DOHH2 (cell line): ENCODE results near the gene UNC13B.
"Not testable (repeated sequence)": the region's sequence is repeated elsewhere in the genome, so short reads cannot be mapped to it uniquely, and the experiment has no call there.

Source experiments
- H3F3A ChIP-seq: fragments of 200-600 bp; sonication (generic), shearing (Covaris generic); 2 replicates; pipeline ENCODE4 v1.6.0; 2016; ENCODE audit warnings: antibody characterized with exemption, mild to moderate bottlenecking; ENCODE audit not compliant: control insufficient read depth, insufficient read depth
- H3K27ac ChIP-seq: fragments of 200-600 bp; sonication (generic); 2 replicates; pipeline ENCODE4 v1.5.1; 2014; ENCODE audit warnings: low read depth, mild to moderate bottlenecking, low read length, moderate library complexity
- H3K27me3 ChIP-seq: fragments of 200-600 bp; sonication (generic); 2 replicates; pipeline ENCODE4 v1.6.1; 2014; ENCODE audit warnings: mild to moderate bottlenecking, low read length, mixed read lengths; ENCODE audit not compliant: control insufficient read depth
- H3K36me3 ChIP-seq: fragments of 200-600 bp; sonication (generic); 2 replicates; pipeline ENCODE4 v1.6.1; 2014; ENCODE audit warnings: mild to moderate bottlenecking, low read length, moderate library complexity, mixed read lengths; ENCODE audit not compliant: control insufficient read depth
- H3K4me1 ChIP-seq: fragments of 200-600 bp; sonication (generic); 2 replicates; pipeline ENCODE4 v1.6.1; 2014; ENCODE audit warnings: mild to moderate bottlenecking, low read length, mixed read lengths; ENCODE audit not compliant: control insufficient read depth
- H3K4me2 ChIP-seq: fragments of 200-600 bp; sonication (generic); 2 replicates; pipeline ENCODE4 v1.6.0; 2014; ENCODE audit warnings: mild to moderate bottlenecking, low read length, moderate library complexity
- H3K4me3 ChIP-seq: fragments of 200-600 bp; sonication (generic); 2 replicates; pipeline ENCODE4 v1.5.1; 2014; ENCODE audit warnings: mild to moderate bottlenecking, low read length, mixed read lengths
- H3K79me2 ChIP-seq: fragments of 200-600 bp; sonication (generic); 2 replicates; pipeline ENCODE4 v1.6.1; 2014; ENCODE audit warnings: mild to moderate bottlenecking, low read length, mixed read lengths; ENCODE audit not compliant: control insufficient read depth
- H3K9me2 ChIP-seq: fragments of 200-600 bp; sonication (generic); replicated peaks from 2 replicates; pipeline ENCODE4 v1.6.1; 2014; ENCODE audit warnings: mild to moderate bottlenecking, low read length, mixed read lengths; ENCODE audit not compliant: control insufficient read depth
- H3K9me3 ChIP-seq: fragments of 200-600 bp; sonication (generic); 2 replicates; pipeline ENCODE4 v1.6.1; 2014; ENCODE audit warnings: antibody characterized with exemption, low read length, mixed read lengths; ENCODE audit not compliant: control insufficient read depth, insufficient read depth
- H4K20me1 ChIP-seq: fragments of 200-600 bp; sonication (generic); 2 replicates; pipeline ENCODE4 v1.6.0; 2014; ENCODE audit warnings: low read depth, mild to moderate bottlenecking, antibody characterized with exemption, low read length, moderate library complexity; ENCODE audit not compliant: control insufficient read depth, insufficient read depth
- EZH2phosphoT487 ChIP-seq: fragments of 200-600 bp; sonication (generic); IDR thresholded peaks from 2 replicates; pipeline ENCODE4 v1.6.1; 2017; ENCODE audit warnings: borderline replicate concordance, mild to moderate bottlenecking, antibody characterized with exemption, low read length, moderate library complexity, mixed read lengths
- TF ChIP-seq, protein P1 (sequence below): fragments of 200-600 bp; sonication (generic); IDR thresholded peaks from one replicate; pipeline ENCODE4 v1.5.1; 2014; ENCODE audit warnings: antibody characterized with exemption, mild to moderate bottlenecking, low read depth, low read length; ENCODE audit not compliant: poor library complexity, severe bottlenecking

The UNC13B gene

DNA sequence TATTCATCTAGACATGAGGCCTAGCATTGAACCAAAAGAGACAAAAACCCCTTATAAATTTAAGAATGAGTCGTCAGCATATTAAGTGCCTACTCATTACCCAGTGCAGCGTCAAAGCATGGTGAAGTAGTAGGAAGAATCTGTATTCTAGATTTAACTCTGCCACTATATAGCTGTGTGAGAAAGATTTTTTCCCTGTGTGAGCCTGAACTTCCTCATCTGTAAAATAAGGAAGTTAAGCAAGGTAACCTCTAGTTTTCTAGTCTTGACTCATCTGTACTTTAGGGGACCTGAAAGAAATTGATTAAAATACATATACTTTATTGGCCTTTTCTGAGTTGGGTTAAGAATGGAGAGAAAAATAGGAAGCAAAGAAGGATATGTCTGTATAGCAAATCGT, 246.0 kb downstream of the UNC13B start:
- 0 out of 2 replicates have a peak, but pooled peaks cover 3% of the 10 kb centered on the region for H3K27me3 ChIP-seq
- no peaks in the 10 kb centered on the region for H3F3A ChIP-seq
- H4K20me1 ChIP-seq, result no peaks in the 10 kb centered on the region
- H3K27ac ChIP-seq, result no peak overlapping the region
- TF ChIP-seq, protein P1, sequence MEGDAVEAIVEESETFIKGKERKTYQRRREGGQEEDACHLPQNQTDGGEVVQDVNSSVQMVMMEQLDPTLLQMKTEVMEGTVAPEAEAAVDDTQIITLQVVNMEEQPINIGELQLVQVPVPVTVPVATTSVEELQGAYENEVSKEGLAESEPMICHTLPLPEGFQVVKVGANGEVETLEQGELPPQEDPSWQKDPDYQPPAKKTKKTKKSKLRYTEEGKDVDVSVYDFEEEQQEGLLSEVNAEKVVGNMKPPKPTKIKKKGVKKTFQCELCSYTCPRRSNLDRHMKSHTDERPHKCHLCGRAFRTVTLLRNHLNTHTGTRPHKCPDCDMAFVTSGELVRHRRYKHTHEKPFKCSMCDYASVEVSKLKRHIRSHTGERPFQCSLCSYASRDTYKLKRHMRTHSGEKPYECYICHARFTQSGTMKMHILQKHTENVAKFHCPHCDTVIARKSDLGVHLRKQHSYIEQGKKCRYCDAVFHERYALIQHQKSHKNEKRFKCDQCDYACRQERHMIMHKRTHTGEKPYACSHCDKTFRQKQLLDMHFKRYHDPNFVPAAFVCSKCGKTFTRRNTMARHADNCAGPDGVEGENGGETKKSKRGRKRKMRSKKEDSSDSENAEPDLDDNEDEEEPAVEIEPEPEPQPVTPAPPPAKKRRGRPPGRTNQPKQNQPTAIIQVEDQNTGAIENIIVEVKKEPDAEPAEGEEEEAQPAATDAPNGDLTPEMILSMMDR, result no peak
- no peak for TF ChIP-seq EZH2phosphoT487
- H3K4me2 ChIP-seq, result no peak overlapping the region
- no peaks in the 10 kb centered on the region for H3K79me2 ChIP-seq
- no peaks in the 10 kb centered on the region for H3K4me1 ChIP-seq
- no peaks in the 10 kb centered on the region for H3K36me3 ChIP-seq
- no peak overlapping the region for H3K4me3 ChIP-seq
- H3K9me3 ChIP-seq, result no peaks in the 10 kb centered on the region
- H3K9me2 ChIP-seq, result no peaks in the 10 kb centered on the region

DNA sequence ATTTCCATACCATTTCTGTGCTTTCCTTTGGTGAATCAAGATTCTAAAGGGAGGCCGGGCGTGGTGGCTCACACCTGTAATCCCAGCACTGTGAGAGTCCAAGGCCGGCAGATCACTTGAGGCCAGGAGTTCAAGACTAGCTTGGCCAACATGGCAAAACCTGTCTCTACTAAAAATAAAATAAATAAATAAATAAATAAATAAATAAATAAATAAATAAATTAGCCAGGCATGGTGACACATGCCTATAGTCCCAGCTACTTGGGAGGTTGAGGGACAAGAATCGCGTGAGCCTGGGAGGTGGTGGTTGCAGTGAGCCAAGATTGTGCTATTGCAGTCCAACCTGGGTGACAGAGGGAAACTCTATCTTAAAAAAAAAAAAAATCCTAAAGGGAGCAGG, 247.6 kb downstream of the UNC13B start:
- H3K4me1 ChIP-seq, H3K27me3 ChIP-seq, H3K9me3 ChIP-seq, H3K27ac ChIP-seq, H3K36me3 ChIP-seq, H3K4me3 ChIP-seq, H3K4me2 ChIP-seq, H4K20me1 ChIP-seq, H3K9me2 ChIP-seq, H3K79me2 ChIP-seq, H3F3A ChIP-seq: not testable (repeated sequence)

DNA sequence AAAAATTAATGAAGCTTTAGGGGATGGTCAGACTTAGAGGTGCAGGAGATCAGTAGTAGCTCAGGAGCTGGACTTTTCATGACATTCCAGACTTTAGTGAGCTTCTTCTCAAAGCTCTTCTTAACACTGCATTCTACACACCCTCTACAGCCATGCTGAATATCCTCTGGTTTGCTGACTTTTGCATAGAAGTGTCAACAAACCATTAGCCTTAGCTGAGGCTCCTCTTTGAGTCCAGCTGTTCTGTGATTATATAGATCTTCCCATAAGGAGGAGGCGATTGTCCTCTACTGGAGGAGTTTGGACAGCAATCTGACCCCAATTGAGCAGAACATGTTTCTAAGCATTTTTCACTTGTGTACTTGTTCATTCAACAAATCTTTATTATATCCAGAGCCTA, 253.1 kb downstream of the UNC13B start:
- no peaks in the 10 kb centered on the region for H3K79me2 ChIP-seq
- no peaks in the 10 kb centered on the region for H3K9me2 ChIP-seq
- H3F3A ChIP-seq, result no peaks in the 10 kb centered on the region
- no peaks in the 10 kb centered on the region for H3K9me3 ChIP-seq
- H4K20me1 ChIP-seq, result no peaks in the 10 kb centered on the region
- no peak overlapping the region for H3K27ac ChIP-seq
- H3K27me3 ChIP-seq, result 0 out of 2 replicates have a peak, but pooled peaks cover 3% of the 10 kb centered on the region
- no peaks in the 10 kb centered on the region for H3K4me1 ChIP-seq
- TF ChIP-seq, protein P1, result no peak
- TF ChIP-seq EZH2phosphoT487, result no peak
- no peak overlapping the region for H3K4me3 ChIP-seq
- no peaks in the 10 kb centered on the region for H3K36me3 ChIP-seq
- no peak overlapping the region for H3K4me2 ChIP-seq

DNA sequence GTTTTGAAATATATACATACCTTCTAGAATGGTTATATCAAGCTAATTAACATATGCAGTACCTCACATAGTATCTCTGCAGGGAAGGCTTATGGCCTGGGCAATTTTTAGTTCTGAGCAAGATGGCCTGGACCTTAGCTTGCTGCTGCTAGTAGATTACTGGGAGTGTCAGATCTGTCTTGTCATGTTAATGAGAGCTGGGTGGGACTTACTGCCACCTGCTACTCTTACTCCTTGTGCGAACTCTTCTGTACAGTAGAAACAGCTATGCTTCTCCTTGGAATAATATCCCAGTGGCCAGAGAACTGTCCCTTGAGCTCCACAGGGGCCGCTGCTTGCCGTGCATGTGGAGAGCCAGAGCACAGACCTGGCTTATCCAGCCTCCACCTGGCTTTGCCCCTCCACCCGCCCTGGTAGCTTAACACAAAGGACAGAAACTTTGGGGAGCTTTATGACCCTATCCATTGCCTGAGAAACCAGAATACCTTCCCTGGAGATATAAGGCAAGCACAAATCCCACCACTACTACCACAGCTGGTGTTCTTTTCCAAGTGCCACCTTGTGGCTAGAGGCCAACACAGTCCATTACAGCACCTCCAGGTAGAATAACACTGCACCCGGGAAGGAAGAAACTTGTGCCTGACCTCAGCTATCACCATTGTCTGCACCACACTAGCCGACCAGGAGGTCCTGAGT, 253.7 kb downstream of the UNC13B start:
- no peaks in the 10 kb centered on the region for H3K79me2 ChIP-seq
- H3K36me3 ChIP-seq, result no peaks in the 10 kb centered on the region
- H3K4me1 ChIP-seq, result no peaks in the 10 kb centered on the region
- H3K27me3 ChIP-seq, result 0 out of 2 replicates have a peak, but pooled peaks cover 3% of the 10 kb centered on the region
- H3K4me2 ChIP-seq, result no peak overlapping the region
- no peaks in the 10 kb centered on the region for H3K9me2 ChIP-seq
- H3F3A ChIP-seq, result no peaks in the 10 kb centered on the region
- no peaks in the 10 kb centered on the region for H3K9me3 ChIP-seq
- H3K4me3 ChIP-seq, result no peak overlapping the region
- H3K27ac ChIP-seq, result no peak overlapping the region
- H4K20me1 ChIP-seq, result no peaks in the 10 kb centered on the region
- TF ChIP-seq EZH2phosphoT487, result no peak
- TF ChIP-seq, protein P1, result no peak
